ENCODE data around the gene TRABD2B.

The TRABD2B gene

GRCh38 chr1:47850451-47850850 lies 146.7 kb downstream of the TRABD2B start (continued):
- TF ChIP-seq ZNF37A (tag by site-specific recombination; IDR thresholded peaks at IDR 0.05) (no peak), ZNF24 (tag by site-specific recombination; IDR thresholded peaks at IDR 0.05) (no peak)

DNA sequence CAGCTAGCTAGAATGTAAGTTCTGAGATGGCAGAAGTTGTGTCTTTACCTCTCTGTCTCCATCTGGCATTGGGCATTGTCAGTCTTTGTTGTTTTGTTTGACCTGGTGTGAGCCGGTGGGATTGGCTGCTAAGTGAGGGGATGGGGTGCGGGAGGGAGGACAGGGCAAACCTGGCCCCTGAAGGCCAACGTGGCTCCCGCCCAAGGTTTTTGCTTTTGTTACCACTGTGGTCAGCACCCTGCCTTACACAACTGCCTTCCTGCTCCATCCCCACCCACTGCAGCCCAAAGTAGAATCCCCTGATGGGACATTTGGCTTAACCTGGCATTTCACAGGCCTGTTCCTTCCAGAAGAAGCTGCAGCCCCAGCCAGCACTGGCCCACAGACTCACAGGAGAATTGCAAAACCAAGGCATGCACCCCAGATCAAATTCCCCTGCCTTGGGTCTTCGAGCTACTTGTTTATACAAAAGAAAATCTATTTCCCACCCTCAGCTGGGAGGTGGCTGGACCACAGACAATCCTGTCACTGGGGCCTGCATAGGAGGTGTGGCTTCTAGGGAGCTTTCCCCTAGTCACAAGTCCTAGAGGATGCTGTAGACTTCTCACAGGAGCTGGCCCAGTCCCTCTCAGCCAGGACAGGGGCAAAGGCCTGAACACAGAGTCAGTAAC lies 147.5 kb downstream of the TRABD2B start:
- Histone ChIP-seq H3K4me1 (ENCODE audit: control insufficient read depth, insufficient read depth, low read length) (no peaks in the 10 kb centered on the region), H3K4me3 (ENCODE audit: low read depth, low read length) (no peak overlapping the region), H3K27ac (ENCODE audit: extremely low read depth, low read depth, low read length) (no peak overlapping the region), H3K36me3 (ENCODE audit: control insufficient read depth in 2 of 2, insufficient read depth in 1 of 2, low read length in 2 of 2) (no peaks in the 10 kb centered on the region), H3K9me3 (ENCODE audit: control insufficient read depth, insufficient read depth, low read depth, low read length) (no peaks in the 10 kb centered on the region)
- TF ChIP-seq ZNF530 (tag by site-specific recombination; IDR thresholded peaks at IDR 0.05; ENCODE audit: low read depth) (no peak), ZIC2 (tag by site-specific recombination; IDR thresholded peaks at IDR 0.05) (no peak), ZNF175 (tag by site-specific recombination; IDR thresholded peaks at IDR 0.05) (no peak), ZFP3 (tag by site-specific recombination; IDR thresholded peaks at IDR 0.05; ENCODE audit: low read depth) (no peak), ZNF518A (tag by site-specific recombination; conservative IDR thresholded peaks at IDR 0.05; ENCODE audit: low read depth) (no peak), ZNF174 (tag by site-specific recombination; IDR thresholded peaks at IDR 0.05) (no peak), ZNF776 (tag by site-specific recombination; IDR thresholded peaks at IDR 0.05; ENCODE audit: borderline replicate concordance) (no peak), KLF1 (tag by site-specific recombination; IDR thresholded peaks at IDR 0.05) (no peak), KLF7 (tag by site-specific recombination; IDR thresholded peaks at IDR 0.05; ENCODE audit: borderline replicate concordance) (no peak)
- ChIA-PET POLR2A (no interaction called here), CTCF (no interaction called here)

DNA sequence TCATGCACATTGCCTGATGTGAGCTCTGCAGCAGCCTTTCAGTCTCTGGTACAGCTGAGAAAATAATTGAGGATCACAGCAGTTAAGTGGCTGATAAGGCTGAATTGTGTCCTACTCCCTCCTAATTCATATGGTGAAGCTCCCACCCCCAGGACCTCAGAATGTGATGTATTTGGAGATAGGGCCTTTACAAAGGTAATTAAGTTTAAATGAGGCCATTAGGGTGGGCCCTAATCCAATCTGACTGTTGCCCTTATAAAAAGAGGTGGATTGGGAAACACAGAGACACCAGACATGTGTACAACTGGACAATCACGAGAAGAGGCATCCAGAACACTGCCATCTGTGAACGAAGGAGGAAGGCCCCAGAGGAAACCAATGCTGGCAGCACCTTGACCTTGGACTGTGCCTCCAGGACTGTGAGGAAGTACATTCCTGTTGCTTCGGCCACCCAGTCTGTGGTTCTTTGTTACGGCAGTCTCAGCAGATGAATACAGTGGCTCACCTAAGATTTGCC lies 148.1 kb downstream of the TRABD2B start:
- no peak overlapping the region for H3K4me3 ChIP-seq (ENCODE audit: low read depth, low read length)
- ChIA-PET CTCF (no interaction called here), POLR2A (no interaction called here)
- H3K27ac ChIP-seq (ENCODE audit: extremely low read depth, low read depth, low read length): no peak overlapping the region
- H3K4me1 ChIP-seq (ENCODE audit: control insufficient read depth, insufficient read depth, low read length): no peaks in the 10 kb centered on the region
- no peaks in the 10 kb centered on the region for H3K9me3 ChIP-seq (ENCODE audit: control insufficient read depth, insufficient read depth, low read depth, low read length)
- no peak for TF ChIP-seq SETDB1 (IDR thresholded peaks at IDR 0.05; ENCODE audit: insufficient read length, low read length)
- TF ChIP-seq ZNF558 (tag by site-specific recombination; IDR thresholded peaks at IDR 0.05): no peak
- no peak for TF ChIP-seq ZNF529 (tag by site-specific recombination; IDR thresholded peaks at IDR 0.05; ENCODE audit: insufficient replicate concordance)
- no peak for TF ChIP-seq PRDM6 (tag by site-specific recombination; IDR thresholded peaks at IDR 0.05)
- no peak for TF ChIP-seq ZNF18 (tag by site-specific recombination; IDR thresholded peaks at IDR 0.05)
- TF ChIP-seq ZNF510 (tag by site-specific recombination; IDR thresholded peaks at IDR 0.05; ENCODE audit: insufficient replicate concordance): no peak
- H3K36me3 ChIP-seq (ENCODE audit: control insufficient read depth in 2 of 2, insufficient read depth in 1 of 2, low read length in 2 of 2): no peaks in the 10 kb centered on the region
